H1 (cell line): ENCODE measurements around the gene KCNN1. TPM values are rescaled to one million over a fixed set of nuclear protein-coding genes. Genes with fewer than 3 reads are reported as not detected.

Source experiments
- CTCF ChIA-PET: fragments of 300-600 bp; sonication (Branson Sonifier 250); formaldehyde crosslinking; loops from one replicate; lab custom pipeline; 2021; ENCODE audit not compliant: partially characterized antibody; lab: Charles Lee
- POLR2A ChIA-PET: fragments of 300-600 bp; sonication (Branson Sonifier 250); formaldehyde crosslinking; loops from one replicate; lab custom pipeline; 2021; ENCODE audit warnings: inconsistent platforms; ENCODE audit not compliant: partially characterized antibody; lab: Charles Lee
- DNase-seq, 2 experiments: peaks; one replicate each; pipeline versions ENCODE4 v3.0.0 to v3.0.0-alpha.2; 2010 to 2022; ENCODE audit warnings: low spot score in 2 of 2, low read depth in 1 of 2, mixed read lengths in 1 of 2
- FAIRE-seq: peaks from 2 replicates; lab custom pipeline; 2011; peaks lifted over from hg19 to GRCh38; lab: Jason Lieb, UNC
- H2AFZ ChIP-seq: 2 replicates; pipeline ENCODE4 v1.8.1; 2012; ENCODE audit warnings: low read length, inconsistent platforms
- H2AK5ac ChIP-seq: 2 replicates; pipeline ENCODE4 v1.6.1; 2013; ENCODE audit warnings: low read depth, low read length
- H2BK120ac ChIP-seq: replicated peaks from 2 replicates; pipeline ENCODE3; 2013; ENCODE audit warnings: low read depth, low read length, inconsistent platforms
- H2BK12ac ChIP-seq: 2 replicates; pipeline ENCODE4 v1.6.1; 2013; ENCODE audit warnings: low read depth, low read length
- H2BK15ac ChIP-seq: 2 replicates; pipeline ENCODE4 v1.6.1; 2013; ENCODE audit warnings: low read length
- H2BK20ac ChIP-seq: 2 replicates; pipeline ENCODE4 v1.6.1; 2013; ENCODE audit warnings: low read length
- H2BK5ac ChIP-seq: 2 replicates; pipeline ENCODE4 v1.6.1; 2013; ENCODE audit warnings: low read depth, low read length
- H3K14ac ChIP-seq: 2 replicates; pipeline ENCODE4 v1.6.1; 2013; ENCODE audit warnings: inconsistent platforms; ENCODE audit not compliant: insufficient read length
- H3K18ac ChIP-seq: 2 replicates; pipeline ENCODE4 v1.6.1; 2013; ENCODE audit warnings: low read length; ENCODE audit errors: extremely low read depth
- H3K23ac ChIP-seq: 2 replicates; pipeline ENCODE4 v1.6.1; 2013; ENCODE audit warnings: inconsistent platforms; ENCODE audit not compliant: insufficient read length
- H3K23me2 ChIP-seq: 2 replicates; pipeline ENCODE4 v1.6.1; 2013; ENCODE audit warnings: low read depth, low read length
- H3K27ac ChIP-seq: 2 replicates; pipeline ENCODE4 v1.6.1; 2011; ENCODE audit warnings: low read depth, low read length, inconsistent platforms
- H3K27me3 ChIP-seq, 4 experiments: replicated peaks in 1 of 4; 1 replicate in 1 of 4; 2 replicates in 3 of 4; pipeline versions ENCODE4 v1.6.1 to v1.8.1; 2011 to 2013; ENCODE audit warnings: low read length in 3 of 4, mild to moderate bottlenecking in 3 of 4, inconsistent platforms in 2 of 4, mixed read lengths in 2 of 4, moderate library complexity in 1 of 4; ENCODE audit not compliant: control insufficient read depth in 3 of 4, insufficient read depth in 3 of 4; ENCODE audit errors: extremely low read depth in 1 of 4
- H3K36me3 ChIP-seq, 4 experiments: 2 replicates each; pipeline versions ENCODE4 v1.6.1 to v1.8.1; 2011 to 2013; ENCODE audit warnings: mild to moderate bottlenecking in 4 of 4, low read length in 3 of 4, moderate library complexity in 2 of 4, control low read depth in 1 of 4, inconsistent platforms in 1 of 4; ENCODE audit not compliant: insufficient read depth in 4 of 4, control insufficient read depth in 2 of 4
- H3K4ac ChIP-seq: replicated peaks from 2 replicates; pipeline ENCODE3; 2013; ENCODE audit warnings: low read length, low read depth, mixed read lengths, inconsistent platforms; ENCODE audit not compliant: insufficient read length
- H3K4me1 ChIP-seq, 4 experiments: replicated peaks in 1 of 4; 1 replicate in 1 of 4; 2 replicates in 3 of 4; pipeline versions ENCODE4 v1.6.1 to v1.8.1; 2011 to 2013; ENCODE audit warnings: low read length in 3 of 4, inconsistent platforms in 2 of 4, mixed read lengths in 1 of 4; ENCODE audit not compliant: insufficient read depth in 4 of 4, control insufficient read depth in 3 of 4
- H3K4me2 ChIP-seq, 2 experiments: 2 replicates each; pipeline versions ENCODE4 v1.6.1 to v1.8.1; 2011 to 2013; ENCODE audit warnings: low read depth in 2 of 2, low read length in 2 of 2, control low read depth in 1 of 2, inconsistent platforms in 1 of 2, mild to moderate bottlenecking in 1 of 2; ENCODE audit not compliant: insufficient read depth in 1 of 2
- H3K4me3 ChIP-seq, 4 experiments: fragments of 200-600, 300-600 bp in 1 of 4; sonication (generic), shearing (Covaris generic), sonication (Bioruptor Twin) in 1 of 4; 2 replicates each; pipeline versions ENCODE4 v1.5.1 to v1.8.1; 2011 to 2016; ENCODE audit warnings: low read length in 4 of 4, low read depth in 3 of 4, control low read depth in 2 of 4, inconsistent platforms in 2 of 4, mild to moderate bottlenecking in 2 of 4, mixed read lengths in 1 of 4, moderate library complexity in 1 of 4; ENCODE audit not compliant: insufficient read depth in 2 of 4; ENCODE audit errors: extremely low read depth in 1 of 4
- H3K56ac ChIP-seq: replicated peaks from 2 replicates; pipeline ENCODE3; 2013; ENCODE audit warnings: low read depth, mild to moderate bottlenecking, mixed read lengths, low read length, inconsistent platforms; ENCODE audit not compliant: insufficient read length
- H3K79me1 ChIP-seq: 2 replicates; pipeline ENCODE4 v1.6.1; 2013; ENCODE audit warnings: low read depth, low read length, control low read depth
- H3K79me2 ChIP-seq, 2 experiments: 2 replicates each; pipeline versions ENCODE4 v1.6.1 to v1.8.1; 2012 to 2013; ENCODE audit warnings: low read length in 2 of 2, mild to moderate bottlenecking in 2 of 2, inconsistent platforms in 1 of 2; ENCODE audit not compliant: insufficient read depth in 2 of 2, control insufficient read depth in 1 of 2
- H3K9ac ChIP-seq, 4 experiments: replicated peaks in 1 of 4; 1 replicate in 1 of 4; 2 replicates in 3 of 4; pipeline versions ENCODE4 v1.6.1 to v1.8.1; 2011 to 2013; ENCODE audit warnings: low read depth in 3 of 4, low read length in 3 of 4, control low read depth in 2 of 4, mild to moderate bottlenecking in 2 of 4, moderate library complexity in 2 of 4, inconsistent platforms in 1 of 4; ENCODE audit errors: extremely low read depth in 1 of 4
- H3K9me3 ChIP-seq, 2 experiments: 2 replicates each; pipeline versions ENCODE4 v1.6.1 to v1.8.1; 2012 to 2013; ENCODE audit warnings: mild to moderate bottlenecking in 2 of 2, moderate library complexity in 2 of 2, control low read depth in 1 of 2, inconsistent platforms in 1 of 2, low read depth in 1 of 2, low read length in 1 of 2, mixed read lengths in 1 of 2; ENCODE audit not compliant: insufficient read depth in 2 of 2
- H4K20me1 ChIP-seq, 2 experiments: replicated peaks in 1 of 2; 2 replicates each; pipeline versions ENCODE3 to v1.8.1; 2011 to 2013; ENCODE audit warnings: inconsistent platforms in 2 of 2, low read length in 2 of 2, mild to moderate bottlenecking in 1 of 2; ENCODE audit not compliant: insufficient read depth in 2 of 2, control insufficient read depth in 1 of 2
- H4K5ac ChIP-seq: 2 replicates; pipeline ENCODE4 v1.6.1; 2013; ENCODE audit warnings: low read length, low read depth, mixed read lengths, inconsistent platforms; ENCODE audit not compliant: insufficient read length
- H4K8ac ChIP-seq: 2 replicates; pipeline ENCODE4 v1.8.0; 2013; ENCODE audit warnings: mild to moderate bottlenecking, moderate library complexity, low read length, inconsistent platforms; ENCODE audit not compliant: insufficient read depth; ENCODE audit errors: extremely low read depth
- H4K91ac ChIP-seq: replicated peaks from 2 replicates; pipeline ENCODE3; 2013; ENCODE audit warnings: low read length, mixed read lengths, inconsistent platforms; ENCODE audit not compliant: insufficient read length
- ATF3 ChIP-seq: IDR thresholded peaks from 2 replicates; pipeline ENCODE4 v1.6.1; 2011; ENCODE audit warnings: low read depth, mild to moderate bottlenecking, low read length; ENCODE audit not compliant: insufficient read depth
- CBX5 ChIP-seq: fragments of 300-800, 300-1000 bp; sonication (generic); IDR thresholded peaks from 2 replicates; pipeline ENCODE4 v1.7.1; 2016; ENCODE audit warnings: antibody characterized with exemption, low read length, low read depth
- CHD2 ChIP-seq: IDR thresholded peaks from 2 replicates; pipeline ENCODE4 v1.6.1; 2012; ENCODE audit warnings: low read length, improper control_type of control experiment
- EP300 ChIP-seq, 2 experiments: IDR thresholded peaks; 1 replicate in 1 of 2; 2 replicates in 1 of 2; pipeline ENCODE4 v1.6.1; 2011 to 2012; ENCODE audit warnings: low read depth in 2 of 2, low read length in 2 of 2, mild to moderate bottlenecking in 2 of 2, borderline replicate concordance in 1 of 2, inconsistent platforms in 1 of 2, moderate library complexity in 1 of 2
- HDAC6 ChIP-seq: IDR thresholded peaks from one replicate; pipeline ENCODE4 v1.7.1; 2012; ENCODE audit warnings: low read depth, mild to moderate bottlenecking, inconsistent platforms, low read length, moderate library complexity
- KDM1A ChIP-seq: fragments of 200-600, 300-600 bp; sonication (generic); IDR thresholded peaks from 2 replicates; pipeline ENCODE4 v1.7.1; 2016; ENCODE audit warnings: mild to moderate bottlenecking, low read length, borderline replicate concordance
- KDM4A ChIP-seq: IDR thresholded peaks from one replicate; pipeline ENCODE4 v1.7.1; 2012; ENCODE audit warnings: low read depth, mild to moderate bottlenecking, moderate library complexity, low read length, inconsistent platforms; ENCODE audit not compliant: severe bottlenecking
- RNF2 ChIP-seq: fragments of 200-900, 300-1000 bp; sonication (generic); IDR thresholded peaks from 2 replicates; pipeline ENCODE4 v1.7.1; 2016; ENCODE audit warnings: borderline replicate concordance, low read depth, mild to moderate bottlenecking, antibody characterized with exemption, low read length; ENCODE audit not compliant: poor library complexity, severe bottlenecking; ENCODE audit errors: missing control alignments
- SIRT6 ChIP-seq: IDR thresholded peaks from one replicate; pipeline ENCODE4 v1.7.1; 2012; ENCODE audit warnings: low read length, inconsistent platforms
- SIX5 ChIP-seq: IDR thresholded peaks from 2 replicates; pipeline ENCODE4 v1.6.1; 2011; ENCODE audit warnings: mild to moderate bottlenecking, low read depth, low read length
- SP2 ChIP-seq: IDR thresholded peaks from 2 replicates; pipeline ENCODE4 v1.6.1; 2012; ENCODE audit warnings: mild to moderate bottlenecking, low read length, inconsistent platforms
- SUZ12 ChIP-seq: fragments of 200-600 bp; sonication (generic); IDR thresholded peaks from 2 replicates; pipeline ENCODE4 v1.6.1; 2012; ENCODE audit warnings: mild to moderate bottlenecking, inconsistent platforms, low read length, moderate library complexity, mixed read lengths
- WGBS, 2 experiments: shearing (Covaris generic) in 1 of 2; methylation state at CpG; one replicate each; pipeline versions ENCODE4 v1.1.6 to v1.1.7; 2013 to 2015; ENCODE audit warnings: low lambda C conversion rate in 2 of 2, mixed read lengths in 2 of 2, inconsistent platforms in 1 of 2, low coverage in 1 of 2, missing lambda C conversion rate in 1 of 2; ENCODE audit not compliant: insufficient replicate concordance in 2 of 2, insufficient coverage in 1 of 2, insufficient read length in 1 of 2; ENCODE audit errors: extremely low coverage in 1 of 2, missing lambda C conversion rate in 1 of 2; 5-methylcytosine and 5-hydroxymethylcytosine counted together
- polyA plus RNA-seq, 7 experiments: library from polyadenylated mRNA; depleted of rRNA in 3 of 7; stranded (reverse) in 5 of 7; unstranded in 2 of 7; fragments of >200 nt in 5 of 7; fragments of 200-250 nt in 2 of 7; gene quantifications; 1 replicate in 5 of 7; 2 replicates in 1 of 7; 4 replicates in 1 of 7; pipeline versions ENCODE4 v1.2.1 to v1.2.3, GENCODE V29; 2011 to 2013; ENCODE audit warnings: missing spikeins in 2 of 7, mixed read lengths in 2 of 7
- total RNA-seq: library from RNA; stranded (reverse); fragmentation: NEBNext Ultra II Directional; extraction: Animal tissue kit (Norgen Biotek cat#: 25700); gene quantifications from 2 replicates; pipeline ENCODE4 v1.2.1, GENCODE V29; 2021

KCNN1 gene
- total and polyA plus RNA-seq, 2 of the 8 experiments (the other 6 are each of a cell fraction or from before 2014, with no cell fraction given), result 11.0 to 12.5 TPM

GRCh38 chr19:18001777-18002345 lies 35.0 kb downstream of the KCNN1 start:
- no peak for FAIRE-seq
- 80% methylated on average over 12 of the region's 15 CpGs; no CpG with 5 or more reads in 1 of the 2 experiments for WGBS, 2 experiments
- Histone ChIP-seq H3K9me3 (peaks cover 0 to 3% of the 10 kb centered on the region in 2 experiments; a peak in 1 of 4 replicates), H4K8ac (no peak overlapping the region), H3K4me2 (peak overlapping the region; percentile 59 to 84), H2BK20ac (no peak overlapping the region), H2BK12ac (no peak overlapping the region), H3K14ac (no peak overlapping the region), H3K27ac (no peak overlapping the region), H4K91ac (no peak overlapping the region), H4K5ac (no peak overlapping the region), H3K4ac (no peak overlapping the region), H3K79me2 (no peaks in the 10 kb centered on the region), H3K4me1 (peaks cover 0 to 3% (median 0%) of the 10 kb centered on the region in 4 experiments; a peak in 2 of 7 replicates), H3K4me3 (peak overlapping the region; percentile 19 to 70 (median 40); a peak in 5 of 8 replicates), H3K23me2 (peaks cover 5% of the 10 kb centered on the region; the same call in 1 of the 2 replicates), H2AFZ (no peak overlapping the region), H3K27me3 (peaks cover 3 to 25% (median 20%) of the 10 kb centered on the region in 4 experiments), H3K36me3 (no peaks in the 10 kb centered on the region), H2BK5ac (no peak overlapping the region), H2BK15ac (no peak overlapping the region), H2BK120ac (no peak overlapping the region), H3K56ac (no peak overlapping the region), H3K79me1 (no peaks in the 10 kb centered on the region), H2AK5ac (no peak overlapping the region), H3K18ac (no peak overlapping the region), H3K9ac (no peak overlapping the region), H3K23ac (no peak overlapping the region), H4K20me1 (peaks cover 0 to 5% of the 10 kb centered on the region in 2 experiments)
- ChIA-PET CTCF (interaction anchor here (0.5 to 12.4 kb wide), 4 partner anchors 14 to 65 kb away, joined by 3 to 271 read pairs (median 19); no protein-coding TSS in a partner anchor), POLR2A (interaction anchor here (0.9 to 2.2 kb wide), 6 partner anchors 32 to 85 kb away, joined by 3 to 6 read pairs (median 4); partner anchors contain the start of genes CCDC124 and IL12RB1)
- no peak for DNase-seq
- TF ChIP-seq ATF3 (no peak), EP300 (IDR thresholded peaks at IDR 0.05; ENCODE audit: borderline replicate concordance in 1 of 2, low read depth in 2 of 2, low read length in 2 of 2) (no peak), SIX5 (no peak), CHD2 (no peak), HDAC6 (no peak), KDM4A (no peak), SP2 (no peak), KDM1A (no peak), SUZ12 (no peak), RNF2 (no peak), CBX5 (no peak), SIRT6 (no peak)
